ENCODE results near the gene STK32B. TPM values are rescaled to one million over a fixed set of nuclear protein-coding genes. Genes with fewer than 3 reads are reported as not detected.

Gene STK32B
- 10.8 and 13.1 TPM in 2 replicates for total RNA-seq

DNA sequence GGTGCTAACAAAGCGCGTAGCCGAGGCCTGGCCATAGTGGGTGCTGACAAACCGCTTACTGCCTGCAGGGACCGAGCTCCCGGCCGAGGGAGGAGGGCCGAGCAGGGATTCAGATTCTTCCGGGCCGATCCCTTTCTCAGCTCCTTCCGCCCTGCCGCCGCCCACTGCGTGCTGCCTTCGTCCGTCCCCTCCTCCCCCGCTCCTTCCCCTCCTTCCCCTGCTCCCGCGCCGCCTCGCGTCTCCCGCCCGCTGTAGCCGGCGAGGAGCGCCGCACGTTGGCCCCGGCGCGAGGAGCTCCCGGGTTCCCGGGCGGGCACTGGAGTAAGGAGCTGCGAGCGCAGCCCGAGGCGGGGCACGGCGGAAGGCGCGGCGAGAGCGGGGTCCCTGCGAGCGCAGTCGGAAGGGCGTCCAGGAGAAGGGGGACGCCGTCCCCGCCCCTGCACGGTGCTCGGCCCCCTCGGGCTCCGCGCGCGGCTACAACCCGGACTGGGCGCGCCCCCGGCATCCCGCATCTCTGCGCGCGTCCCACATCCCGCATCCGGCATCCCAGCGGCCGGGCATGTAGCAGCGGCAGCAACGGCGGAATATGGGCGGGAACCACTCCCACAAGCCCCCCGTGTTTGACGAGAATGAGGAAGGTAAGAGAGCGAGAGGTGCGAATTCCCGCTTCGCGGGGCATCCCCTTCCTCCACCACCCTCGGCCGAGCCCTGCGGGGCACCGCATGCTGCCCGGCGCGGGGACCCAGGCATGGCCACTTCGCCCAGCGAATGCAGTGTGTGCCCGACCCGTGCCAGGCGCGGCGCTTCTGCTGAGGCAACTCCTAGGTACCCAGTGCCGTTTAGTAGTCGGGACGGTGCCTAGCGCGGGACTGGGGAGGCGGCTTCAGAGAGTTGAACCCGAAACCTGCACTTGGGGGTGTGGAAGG lies at the start of gene STK32B:
Gene STK32B (plus strand): TSS at position 203 of the 926 bp plus-strand sequence.

DNA sequence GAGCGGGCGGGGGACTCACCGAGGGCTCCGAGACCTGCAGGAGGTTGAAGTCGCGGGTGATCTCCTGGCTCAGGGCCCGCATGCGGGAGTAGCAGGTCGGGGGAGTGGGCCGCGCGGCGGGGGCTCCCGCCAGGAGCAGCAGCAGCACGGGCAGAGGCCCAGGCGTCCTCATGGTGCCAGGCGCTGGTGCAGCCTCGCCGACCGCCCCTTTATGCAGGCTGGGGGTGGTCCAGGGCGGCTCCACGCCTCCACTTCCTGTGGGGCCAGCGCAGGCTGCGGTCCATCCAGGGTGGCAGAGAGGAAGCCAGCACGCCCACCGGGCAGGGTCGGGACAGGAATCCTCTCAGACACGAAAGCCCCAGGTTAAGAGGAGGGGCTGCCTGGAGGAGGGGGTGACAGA lies 32.0 kb upstream of the STK32B start, which contains the start of gene CYTL1:
Gene CYTL1 (minus strand): TSS at position 185 of the 400 bp plus-strand sequence. CDS start 13 bp downstream, at position 172.

Small RNAs within 50 kb of the gene (small RNA-seq; reads per million reads assigned to genes)
- gene RF00019 = not detected

Other genes starting within 250 kb of the STK32B start
- 1.8 and 2.2 TPM in 2 replicates for gene MSX1, start 191.8 kb upstream of the STK32B start, total RNA-seq
- 8.6 and 119 TPM in 2 replicates for gene CYTL1, start 32.0 kb upstream of the STK32B start, total RNA-seq

Measured in articular chondrocyte of knee joint (primary cell).